Astrocyte (in vitro differentiated cells and primary cell): ENCODE data around the gene NCOR2. TPM values are rescaled to one million over a fixed set of nuclear protein-coding genes. Genes with fewer than 3 reads are reported as not detected.

Experiments used
- DNase-seq: peaks from one replicate; pipeline ENCODE4 v3.0.0-alpha.2; 2010; ENCODE audit warnings: low read depth
- FAIRE-seq: peaks from 2 replicates; lab custom pipeline; 2011; peaks lifted over from hg19 to GRCh38; lab: Jason Lieb, UNC
- H2AFZ ChIP-seq: 2 replicates; pipeline ENCODE4 v1.6.0; 2012; ENCODE audit warnings: low read depth, low read length, inconsistent platforms
- H3K27ac ChIP-seq: 2 replicates; pipeline ENCODE4 v1.5.1; 2011; ENCODE audit warnings: low read depth, low read length, inconsistent platforms
- H3K27me3 ChIP-seq: 2 replicates; pipeline ENCODE4 v1.6.0; 2011; ENCODE audit warnings: low read length, inconsistent platforms; ENCODE audit not compliant: insufficient read depth
- H3K36me3 ChIP-seq: 2 replicates; pipeline ENCODE4 v1.5.1; 2011; ENCODE audit warnings: low read length, inconsistent platforms; ENCODE audit not compliant: insufficient read depth
- H3K4me1 ChIP-seq: 2 replicates; pipeline ENCODE4 v1.5.1; 2011; ENCODE audit warnings: low read length, inconsistent platforms; ENCODE audit not compliant: insufficient read depth
- H3K4me2 ChIP-seq: 2 replicates; pipeline ENCODE4 v1.6.0; 2012; ENCODE audit warnings: low read length, inconsistent platforms
- H3K4me3 ChIP-seq: 2 replicates; pipeline ENCODE4 v1.5.1; 2011; ENCODE audit warnings: low read depth, mild to moderate bottlenecking, low read length, inconsistent platforms; ENCODE audit not compliant: insufficient read depth
- H3K79me2 ChIP-seq: 2 replicates; pipeline ENCODE4 v1.6.0; 2012; ENCODE audit warnings: mild to moderate bottlenecking, low read length, inconsistent platforms; ENCODE audit not compliant: insufficient read depth
- H3K9ac ChIP-seq: 2 replicates; pipeline ENCODE4 v1.6.0; 2012; ENCODE audit warnings: mild to moderate bottlenecking, low read length, inconsistent platforms
- H3K9me3 ChIP-seq: 2 replicates; pipeline ENCODE4 v1.5.1; 2012; ENCODE audit warnings: low read depth, mild to moderate bottlenecking, low read length, inconsistent platforms; ENCODE audit not compliant: insufficient read depth
- H4K20me1 ChIP-seq: 2 replicates; pipeline ENCODE4 v1.6.0; 2012; ENCODE audit warnings: low read length, inconsistent platforms; ENCODE audit not compliant: insufficient read depth
- H3K27ac Mint-ChIP-seq: one replicate; pipeline ENCODE4 v1.8.0; 2021; ENCODE audit warnings: mild to moderate bottlenecking, mixed read lengths; ENCODE audit not compliant: unreplicated experiment
- H3K27me3 Mint-ChIP-seq: one replicate; pipeline ENCODE4 v1.8.0; 2021; ENCODE audit warnings: low read depth, mixed read lengths; ENCODE audit not compliant: unreplicated experiment
- H3K36me3 Mint-ChIP-seq: one replicate; pipeline ENCODE4 v1.8.0; 2021; ENCODE audit warnings: low read depth, mixed read lengths; ENCODE audit not compliant: unreplicated experiment
- H3K4me1 Mint-ChIP-seq: one replicate; pipeline ENCODE4 v1.8.0; 2021; ENCODE audit warnings: low read depth, mixed read lengths; ENCODE audit not compliant: unreplicated experiment
- H3K4me3 Mint-ChIP-seq: one replicate; pipeline ENCODE4 v1.8.0; 2021; ENCODE audit warnings: mild to moderate bottlenecking, moderate library complexity, mixed read lengths; ENCODE audit not compliant: unreplicated experiment
- H3K9me3 Mint-ChIP-seq: one replicate; pipeline ENCODE4 v1.8.0; 2021; ENCODE audit warnings: mild to moderate bottlenecking, mixed read lengths; ENCODE audit not compliant: unreplicated experiment
- EZH2 ChIP-seq: IDR thresholded peaks from 2 replicates; pipeline ENCODE4 v1.6.1; 2012; ENCODE audit warnings: mild to moderate bottlenecking, low read length, inconsistent platforms; ENCODE audit not compliant: insufficient read depth
- total RNA-seq: library from RNA; stranded (reverse); gene quantifications from 2 replicates; pipeline ENCODE4 v1.2.1, GENCODE V29; 2021
- TF ChIP-seq, protein P1 (sequence below): IDR thresholded peaks from 2 replicates; pipeline ENCODE4 v1.5.1; 2011; ENCODE audit warnings: low read depth, mild to moderate bottlenecking, inconsistent platforms, low read length, moderate library complexity; ENCODE audit not compliant: insufficient read depth

NCOR2 gene
- total RNA-seq, 1 donor from 2014 or later: 425 TPM

DNA sequence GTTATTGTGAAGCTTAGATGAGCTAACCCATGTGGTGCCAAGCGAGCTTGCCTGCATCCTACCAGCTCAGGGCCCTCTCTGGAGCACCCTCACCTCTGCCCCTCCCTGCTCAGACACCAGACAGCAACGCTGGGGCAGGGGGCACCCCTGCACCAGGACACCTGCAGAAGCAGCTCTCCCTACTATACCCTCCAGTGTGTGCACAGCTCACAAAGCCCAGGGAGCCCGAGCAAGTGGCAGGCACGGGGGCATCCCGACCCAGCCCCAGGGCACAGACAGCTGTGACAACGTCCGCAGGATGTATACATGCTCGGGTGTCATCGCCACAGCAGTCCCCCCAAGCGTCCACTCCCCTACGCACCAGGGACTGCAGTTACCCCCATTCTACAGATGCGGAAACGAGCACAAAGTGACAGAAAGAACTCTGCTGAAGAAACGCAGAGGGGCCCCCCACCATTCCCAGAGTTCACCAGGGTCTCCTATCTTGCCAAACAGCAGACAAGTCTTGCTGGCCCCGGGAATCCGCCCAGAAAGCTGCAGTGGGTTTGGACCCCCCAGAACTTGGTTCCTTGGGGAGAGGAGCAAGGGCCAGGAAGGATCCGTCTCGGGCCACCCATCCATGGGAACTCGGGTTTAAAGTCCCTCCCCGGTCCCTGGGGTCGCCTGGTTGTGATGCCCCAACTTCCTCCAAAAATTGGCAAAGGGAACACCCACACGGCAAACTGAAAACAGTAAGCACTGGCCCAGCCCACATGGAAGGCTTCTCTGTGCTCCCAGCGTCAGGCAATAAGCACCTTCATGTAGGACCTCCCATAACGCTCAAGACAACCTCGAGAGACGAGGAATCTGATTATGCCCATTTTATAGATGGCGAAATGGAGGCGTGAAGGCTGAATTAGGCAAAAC is 12.0 kb downstream of the NCOR2 start:
- H3K4me2 ChIP-seq: peak overlapping the region; percentile 41

DNA sequence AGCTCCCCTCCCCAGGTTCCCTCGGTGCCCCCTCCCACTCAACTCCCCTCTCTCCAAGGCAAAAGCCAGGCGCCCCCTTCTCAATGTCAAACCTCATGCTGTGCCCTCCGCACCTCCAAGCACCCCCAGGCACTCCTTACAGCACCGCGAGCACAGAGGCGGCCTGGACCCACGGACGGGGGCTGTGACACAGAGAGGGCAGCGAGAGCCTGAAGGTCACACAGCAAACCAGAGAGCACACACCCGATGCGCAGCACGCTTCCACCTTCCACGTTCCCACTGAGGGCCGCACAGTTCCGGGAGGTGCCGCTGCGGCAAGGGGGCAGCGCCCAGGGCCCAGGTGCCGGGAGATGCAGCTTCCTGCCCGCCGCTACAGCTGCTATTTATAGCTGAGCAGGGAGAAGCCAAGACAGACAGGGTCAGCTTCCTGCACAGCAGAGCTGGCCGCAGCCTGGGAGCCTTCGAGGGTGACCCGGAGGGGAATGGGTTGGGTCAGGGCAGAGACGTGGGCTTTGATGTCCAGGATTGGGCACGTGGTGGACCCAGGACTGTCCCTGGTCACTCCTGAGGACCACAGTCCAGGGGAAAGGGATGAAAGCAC is 12.9 kb downstream of the NCOR2 start:
- no peak overlapping the region for H3K4me3 Mint-ChIP-seq
- Histone ChIP-seq H3K9me3 (no peaks in the 10 kb centered on the region), H3K79me2 (peaks cover 100% of the 10 kb centered on the region), H3K27me3 (no peaks in the 10 kb centered on the region), H3K4me1 (peaks cover 30% of the 10 kb centered on the region), H3K27ac (no peak overlapping the region), H3K4me2 (peak overlapping the region; percentile 41), H3K9ac (peak overlapping the region; percentile 25), H4K20me1 (peaks cover 98% of the 10 kb centered on the region), H3K4me3 (no peak overlapping the region), H3K36me3 (no peaks in the 10 kb centered on the region), H2AFZ (no peak overlapping the region)
- no peak for DNase-seq
- no peak overlapping the region for H3K27ac Mint-ChIP-seq
- no peaks in the 10 kb centered on the region for H3K9me3 Mint-ChIP-seq
- peaks cover 48% of the 10 kb centered on the region for H3K4me1 Mint-ChIP-seq
- FAIRE-seq: no peak
- TF ChIP-seq, protein P1, sequence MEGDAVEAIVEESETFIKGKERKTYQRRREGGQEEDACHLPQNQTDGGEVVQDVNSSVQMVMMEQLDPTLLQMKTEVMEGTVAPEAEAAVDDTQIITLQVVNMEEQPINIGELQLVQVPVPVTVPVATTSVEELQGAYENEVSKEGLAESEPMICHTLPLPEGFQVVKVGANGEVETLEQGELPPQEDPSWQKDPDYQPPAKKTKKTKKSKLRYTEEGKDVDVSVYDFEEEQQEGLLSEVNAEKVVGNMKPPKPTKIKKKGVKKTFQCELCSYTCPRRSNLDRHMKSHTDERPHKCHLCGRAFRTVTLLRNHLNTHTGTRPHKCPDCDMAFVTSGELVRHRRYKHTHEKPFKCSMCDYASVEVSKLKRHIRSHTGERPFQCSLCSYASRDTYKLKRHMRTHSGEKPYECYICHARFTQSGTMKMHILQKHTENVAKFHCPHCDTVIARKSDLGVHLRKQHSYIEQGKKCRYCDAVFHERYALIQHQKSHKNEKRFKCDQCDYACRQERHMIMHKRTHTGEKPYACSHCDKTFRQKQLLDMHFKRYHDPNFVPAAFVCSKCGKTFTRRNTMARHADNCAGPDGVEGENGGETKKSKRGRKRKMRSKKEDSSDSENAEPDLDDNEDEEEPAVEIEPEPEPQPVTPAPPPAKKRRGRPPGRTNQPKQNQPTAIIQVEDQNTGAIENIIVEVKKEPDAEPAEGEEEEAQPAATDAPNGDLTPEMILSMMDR: no peak
- TF ChIP-seq EZH2: no peak
- H3K27me3 Mint-ChIP-seq: no peaks in the 10 kb centered on the region
- peaks cover 9% of the 10 kb centered on the region for H3K36me3 Mint-ChIP-seq

More for the DNA sequence above, 12.0 kb downstream of the NCOR2 start:
- no peak for DNase-seq
- no peak overlapping the region for H3K27ac ChIP-seq
- H3K27me3 Mint-ChIP-seq: no peaks in the 10 kb centered on the region
- H3K79me2 ChIP-seq: peaks cover 100% of the 10 kb centered on the region
- H3K4me3 Mint-ChIP-seq: no peak overlapping the region
- H3K4me1 ChIP-seq: peaks cover 21% of the 10 kb centered on the region
- H2AFZ ChIP-seq: no peak overlapping the region
- H3K9me3 ChIP-seq: no peaks in the 10 kb centered on the region
- H4K20me1 ChIP-seq: peaks cover 98% of the 10 kb centered on the region
- no peaks in the 10 kb centered on the region for H3K27me3 ChIP-seq
- H3K36me3 ChIP-seq: no peaks in the 10 kb centered on the region
- H3K4me1 Mint-ChIP-seq: peaks cover 46% of the 10 kb centered on the region
- no peak overlapping the region for H3K9ac ChIP-seq
- FAIRE-seq: no peak
- no peak overlapping the region for H3K27ac Mint-ChIP-seq
- TF ChIP-seq EZH2: no peak
- TF ChIP-seq, protein P1: no peak
- peaks cover 9% of the 10 kb centered on the region for H3K36me3 Mint-ChIP-seq
- no peak overlapping the region for H3K4me3 ChIP-seq
- no peaks in the 10 kb centered on the region for H3K9me3 Mint-ChIP-seq
